HG03064 (cell line): ENCODE results near the gene ZNF536.

ENCODE experiments used
- ATAC-seq: cut with Tn5 transposase; IDR thresholded peaks from one replicate; pipeline ENCODE4 v1.9.1; 2021; ENCODE audit warnings: low read depth; ENCODE audit not compliant: unreplicated experiment

Gene ZNF536

DNA sequence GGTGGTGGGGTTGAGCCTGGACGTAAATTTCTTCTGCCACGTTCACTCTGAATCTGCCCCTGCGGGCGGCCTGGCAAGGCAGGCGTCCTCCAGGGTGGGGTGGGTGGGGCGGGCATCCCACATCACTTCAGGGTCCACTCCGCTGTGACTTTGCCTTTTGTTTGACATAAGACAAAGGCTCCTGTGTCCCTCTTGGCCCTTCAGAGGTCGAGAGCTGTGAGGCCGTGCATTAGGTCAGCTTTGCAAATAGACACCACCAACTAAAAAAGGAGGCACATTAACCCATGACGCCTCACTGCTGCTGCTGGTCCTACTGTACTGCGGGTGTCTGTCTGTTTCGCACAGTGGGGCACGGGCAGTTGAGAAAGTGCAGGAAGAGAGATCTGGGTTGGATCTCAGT lies 10.5 kb upstream of the ZNF536 start:
- no peak for ATAC-seq

- ATAC-seq: no peak
Measured at GRCh38 chr19:30362156-30362754, 9.9 kb upstream of the ZNF536 start.

DNA sequence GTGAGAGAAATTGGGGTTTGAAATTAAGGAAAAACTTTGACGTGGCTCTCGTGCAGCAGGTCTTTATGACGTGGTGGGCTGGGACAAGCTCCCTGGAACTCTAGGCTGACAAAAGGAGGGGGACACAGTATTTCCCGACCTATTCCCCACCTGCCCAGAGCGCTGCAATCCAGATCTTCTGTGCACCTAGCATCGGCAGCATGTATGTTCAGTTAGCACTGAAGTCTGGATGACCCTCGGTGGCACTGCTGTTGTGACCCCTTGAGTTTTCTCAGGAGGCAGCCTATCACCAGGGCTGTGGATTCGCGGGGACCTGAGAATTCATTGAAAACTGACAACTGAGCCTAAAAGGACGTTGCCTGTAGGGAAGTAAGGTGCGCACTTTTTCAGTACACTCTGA lies 9.1 kb upstream of the ZNF536 start:
- ATAC-seq: no peak

GRCh38 chr19:30364866-30365800 lies 7.1 kb upstream of the ZNF536 start:
- no peak for ATAC-seq

DNA sequence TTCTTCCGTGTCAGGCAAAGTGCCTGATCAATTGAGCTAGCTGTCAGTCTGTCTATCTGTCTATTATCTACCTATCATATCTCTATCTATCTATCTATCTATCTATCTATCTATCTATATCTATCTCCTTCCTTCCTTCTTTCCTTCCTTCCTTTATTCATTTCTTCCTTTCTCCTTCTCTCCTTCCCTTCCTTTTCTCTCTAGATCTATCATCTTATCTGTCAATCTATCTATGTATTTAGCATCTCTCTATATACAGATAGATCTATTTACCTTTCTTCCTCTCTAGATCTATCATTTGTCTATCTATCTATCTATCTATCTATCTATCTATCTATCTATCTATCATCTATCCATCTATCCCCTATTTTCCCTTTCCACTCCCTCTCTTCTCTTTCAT lies 5.9 kb upstream of the ZNF536 start:
- no peak for ATAC-seq

- no peak for ATAC-seq
Measured at GRCh38 chr19:30367006-30367405, 5.2 kb upstream of the ZNF536 start.

GRCh38 chr19:30367421-30367820 lies 4.8 kb upstream of the ZNF536 start:
- ATAC-seq: no peak

DNA sequence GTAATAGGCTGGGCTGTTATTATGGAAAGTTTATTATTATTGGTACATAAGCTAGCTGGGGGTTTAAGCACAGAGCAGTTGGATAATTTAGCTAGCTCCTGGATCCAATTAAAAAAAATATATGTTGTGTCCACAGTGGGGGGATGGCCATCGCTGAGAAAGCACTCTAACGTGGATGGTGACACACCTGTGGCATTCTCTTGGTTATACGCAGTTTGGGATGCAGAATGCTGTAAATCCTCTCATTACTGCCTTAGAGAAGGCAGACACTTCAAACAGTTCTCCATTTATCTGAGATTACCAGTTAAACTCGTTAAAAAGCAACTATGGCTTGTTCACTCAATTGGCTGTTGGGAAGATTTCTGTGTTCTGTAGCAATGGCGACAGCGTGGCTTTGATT lies 2.4 kb upstream of the ZNF536 start:
- ATAC-seq: no peak

DNA sequence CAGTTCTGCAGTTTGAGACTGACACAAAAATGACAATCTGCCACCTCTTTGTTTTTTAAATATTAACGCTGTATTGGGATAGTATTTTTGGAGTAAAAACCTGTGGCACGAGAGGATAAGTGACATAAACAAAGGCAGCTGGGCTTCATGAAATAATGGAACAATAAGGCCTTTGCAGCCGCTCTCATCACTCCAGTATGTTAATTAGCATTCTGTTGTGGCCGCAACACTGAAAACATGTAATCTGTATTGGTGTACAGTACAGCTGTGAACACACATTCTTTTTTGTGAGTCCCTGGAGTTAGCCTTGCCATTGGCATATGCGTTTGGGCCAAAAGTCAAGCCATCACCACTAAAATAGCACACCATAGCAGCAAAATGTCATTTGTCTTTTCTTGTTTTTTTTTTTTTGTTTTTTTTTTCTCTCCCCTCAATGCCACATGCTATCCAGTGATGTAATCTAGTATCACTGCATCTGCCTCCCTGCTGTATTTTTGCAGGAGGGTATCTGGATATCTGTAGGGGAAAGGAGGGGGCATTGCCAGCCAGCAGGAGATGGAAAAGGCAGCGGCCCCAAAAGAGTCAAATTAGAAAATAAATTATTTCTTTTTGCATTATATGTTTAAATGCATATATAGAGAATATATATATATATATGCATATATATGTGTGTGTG lies 885 bp upstream of the ZNF536 start:
- no peak for ATAC-seq

DNA sequence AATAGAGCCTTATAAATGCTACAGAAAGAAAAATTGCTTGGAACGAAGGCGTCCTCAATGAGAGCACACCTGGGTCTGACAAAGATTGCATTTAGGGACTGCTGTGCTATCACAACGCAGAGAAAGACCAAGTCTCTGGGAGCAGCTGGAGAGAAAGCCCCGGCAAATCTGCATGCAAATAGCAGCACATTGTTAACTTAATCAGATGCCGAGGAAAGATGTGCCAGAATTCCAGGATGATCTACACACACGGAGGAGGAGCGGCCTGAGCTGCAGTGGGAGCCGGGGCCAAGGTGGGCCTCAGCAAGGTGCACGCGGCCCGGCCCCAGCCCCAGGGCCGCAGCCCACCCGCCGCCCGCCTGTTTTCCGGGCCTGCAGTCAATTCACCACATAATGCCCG lies 1.4 kb downstream of the ZNF536 start:
- ATAC-seq: no peak

- no peak for ATAC-seq
Measured at GRCh38 chr19:30374539-30374864, 2.3 kb downstream of the ZNF536 start.

GRCh38 chr19:30374865-30375552 lies 2.8 kb downstream of the ZNF536 start:
- no peak for ATAC-seq

DNA sequence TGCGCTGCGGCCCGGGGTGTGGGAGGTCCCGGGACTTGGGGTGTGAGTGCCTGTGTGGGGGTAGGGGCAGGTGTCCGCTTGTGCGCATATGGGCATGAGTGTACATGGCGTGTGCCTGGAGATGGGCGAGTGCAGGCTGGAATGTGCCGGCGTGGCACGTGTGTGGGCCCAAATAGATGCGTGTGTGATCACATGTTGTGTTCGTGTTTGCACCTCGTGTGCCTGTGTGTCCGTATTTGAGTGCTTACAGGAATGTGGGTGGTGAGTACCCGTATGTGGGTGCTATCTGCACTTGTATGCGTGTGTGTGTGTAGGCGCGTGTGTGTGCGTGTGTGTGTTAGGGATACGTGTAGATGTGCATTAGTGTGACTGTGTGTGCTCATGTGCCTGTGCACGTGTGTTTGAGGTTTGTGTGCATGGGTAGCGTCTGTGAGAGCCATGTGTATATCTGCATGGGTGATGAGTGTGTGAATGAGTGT lies 3.4 kb downstream of the ZNF536 start:
- no peak for ATAC-seq

DNA sequence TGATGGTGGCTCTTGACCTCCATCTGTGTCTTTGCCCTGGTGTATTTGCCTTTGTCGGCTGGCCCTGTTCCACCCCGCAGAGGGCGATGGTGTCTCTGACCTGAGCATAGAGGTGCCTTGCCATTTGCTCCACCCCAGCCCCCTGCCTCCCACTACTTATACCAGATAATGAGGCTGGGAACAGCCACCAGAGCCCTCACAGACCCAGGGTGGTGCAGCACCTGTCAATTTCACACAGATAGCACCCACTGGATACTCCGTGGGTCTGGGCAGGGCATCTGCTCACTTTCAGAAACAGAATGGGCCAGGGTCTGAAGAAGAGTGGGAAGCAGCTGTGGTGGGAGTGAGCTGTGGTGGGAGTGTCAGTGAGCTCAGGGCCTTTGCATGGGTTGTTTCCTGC lies 4.1 kb downstream of the ZNF536 start:
- ATAC-seq: no peak

DNA sequence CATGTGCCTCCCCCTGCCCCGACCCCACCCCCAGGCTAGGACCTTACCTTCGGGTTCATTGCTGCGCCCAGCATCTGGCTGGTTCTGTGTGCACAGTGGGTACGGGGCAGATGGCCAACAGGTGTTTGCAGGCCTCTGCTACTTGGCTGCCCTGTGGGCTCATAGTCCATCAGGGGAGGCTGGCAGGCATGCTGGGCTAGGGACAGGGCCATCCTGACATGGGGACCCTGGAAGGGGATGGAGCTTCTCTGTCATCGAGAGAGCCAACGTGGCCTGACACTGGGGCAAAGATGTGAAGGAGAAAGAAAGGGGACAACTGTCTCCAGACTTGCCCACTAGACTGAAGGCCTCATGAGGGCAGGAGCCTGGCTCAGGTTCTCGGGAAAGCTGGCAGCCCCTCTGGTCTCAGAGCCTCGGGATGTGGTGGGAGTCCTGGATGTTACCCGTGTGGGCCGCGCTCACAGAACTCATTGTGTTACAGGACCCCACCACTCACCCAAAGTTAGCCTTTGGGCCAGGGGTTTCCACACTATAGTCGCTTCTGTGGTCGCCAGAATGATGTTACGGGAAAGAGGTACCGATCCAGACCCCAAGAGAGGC lies 4.7 kb downstream of the ZNF536 start:
- ATAC-seq: no peak

GRCh38 chr19:30378701-30379100 lies 6.5 kb downstream of the ZNF536 start:
- no peak for ATAC-seq

DNA sequence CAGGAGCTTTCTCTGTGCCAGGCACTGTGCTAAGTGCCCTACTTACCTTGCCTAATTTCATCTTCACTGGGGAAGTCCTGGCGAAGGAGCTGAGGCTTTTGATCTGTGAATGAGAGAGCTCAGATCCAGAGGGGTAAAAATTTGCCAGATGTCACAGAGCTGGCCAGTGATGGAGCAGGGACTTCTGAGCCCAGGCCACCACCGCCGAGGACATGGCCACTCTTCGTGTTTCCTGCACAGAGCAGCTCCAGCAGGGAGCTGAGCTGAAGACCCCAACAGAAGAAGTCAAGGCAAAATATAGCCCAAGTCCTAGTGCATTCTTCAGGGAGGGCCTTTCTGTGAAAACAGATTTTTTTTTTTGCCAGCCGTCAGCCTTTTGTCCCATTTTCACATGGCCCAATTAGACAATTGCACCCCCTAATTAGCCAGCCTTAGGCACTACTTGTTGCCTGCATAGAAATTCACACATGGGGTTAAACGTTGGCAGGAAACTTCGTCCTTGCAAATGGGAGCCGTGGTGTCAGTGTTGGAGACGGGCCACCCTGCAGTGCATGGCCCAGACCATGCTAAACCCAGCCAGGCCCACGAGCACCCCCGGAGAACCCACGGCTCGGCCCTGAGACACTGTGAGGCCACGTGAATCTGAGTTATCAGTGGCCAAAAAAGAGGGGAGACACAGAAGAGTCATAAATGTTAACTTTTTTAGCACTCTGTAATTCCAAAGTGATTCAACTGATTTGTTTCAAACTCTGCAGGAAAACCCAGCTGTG lies 7.8 kb downstream of the ZNF536 start:
- ATAC-seq: no peak

GRCh38 chr19:30381366-30381765 lies 9.2 kb downstream of the ZNF536 start:
- no peak for ATAC-seq

- ATAC-seq: no peak
Measured at GRCh38 chr19:30385174-30385573, 13.0 kb downstream of the ZNF536 start.

- ATAC-seq: no peak
Measured at GRCh38 chr19:30385666-30386065, 13.5 kb downstream of the ZNF536 start.
